ENCODE data around the gene C1RL. TPM values are rescaled to one million over a fixed set of nuclear protein-coding genes. Genes with fewer than 3 reads are reported as not detected.

The C1RL gene, protein sequence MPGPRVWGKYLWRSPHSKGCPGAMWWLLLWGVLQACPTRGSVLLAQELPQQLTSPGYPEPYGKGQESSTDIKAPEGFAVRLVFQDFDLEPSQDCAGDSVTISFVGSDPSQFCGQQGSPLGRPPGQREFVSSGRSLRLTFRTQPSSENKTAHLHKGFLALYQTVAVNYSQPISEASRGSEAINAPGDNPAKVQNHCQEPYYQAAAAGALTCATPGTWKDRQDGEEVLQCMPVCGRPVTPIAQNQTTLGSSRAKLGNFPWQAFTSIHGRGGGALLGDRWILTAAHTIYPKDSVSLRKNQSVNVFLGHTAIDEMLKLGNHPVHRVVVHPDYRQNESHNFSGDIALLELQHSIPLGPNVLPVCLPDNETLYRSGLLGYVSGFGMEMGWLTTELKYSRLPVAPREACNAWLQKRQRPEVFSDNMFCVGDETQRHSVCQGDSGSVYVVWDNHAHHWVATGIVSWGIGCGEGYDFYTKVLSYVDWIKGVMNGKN
- 16.3 and 18.2 TPM in 2 replicates for total RNA-seq (2014; rRNA removed; shearing (Covaris generic))

DNA sequence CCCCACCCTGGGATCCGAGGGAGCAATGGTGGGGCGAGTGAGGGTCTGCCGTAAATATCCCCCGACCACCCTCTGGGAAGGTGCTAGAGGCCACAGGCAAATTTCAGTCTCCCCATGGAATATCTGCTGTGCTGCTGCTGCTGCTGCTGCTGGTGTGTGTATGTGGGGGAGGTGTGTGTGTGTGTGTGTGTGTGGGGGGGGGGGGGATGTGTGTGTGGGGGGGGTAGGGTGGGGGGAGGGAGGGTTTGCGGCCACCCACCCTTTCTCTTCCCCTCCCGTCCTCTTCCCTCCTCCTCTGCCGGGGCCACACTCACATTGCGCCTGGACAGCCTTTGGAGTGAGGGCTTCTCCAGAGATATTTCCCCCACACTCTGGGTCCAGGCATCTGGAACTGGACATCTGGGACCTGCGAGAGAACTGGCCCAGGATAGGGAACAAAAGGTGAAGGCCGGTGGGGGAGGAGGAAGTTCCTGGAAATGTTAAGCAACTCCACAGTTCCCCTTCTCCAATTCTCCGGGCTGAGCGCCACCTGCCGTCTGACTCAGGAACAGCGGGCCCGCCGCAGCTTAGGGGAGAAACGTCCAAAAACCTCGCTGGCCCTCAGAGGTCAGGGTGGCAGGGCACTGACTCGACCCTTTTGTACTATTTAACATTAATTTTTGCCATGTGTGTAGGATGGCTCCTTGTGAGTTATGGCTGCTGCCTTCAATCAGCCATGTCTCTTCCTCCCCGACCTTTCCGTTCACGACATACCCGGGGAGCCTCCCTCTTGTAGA, at the start of gene C1RL:
Gene C1RL, minus strand, starts transcription at position 419 of the 776 bp plus-strand sequence. Its CDS starts 34 bp downstream, at position 385.
- peak within 1 kb of the TSS; percentile 64 for H3K4me3 ChIP-seq (ENCODE audit: insufficient read depth, low read depth, low read length)
- no peaks in the 10 kb centered on the region for H3K36me3 ChIP-seq (replicated peaks; ENCODE audit: control insufficient read depth, insufficient read depth, low read length)
- DNase-seq, result peak; percentile 89
- H3K27me3 ChIP-seq (ENCODE audit: control insufficient read depth, insufficient read depth, low read length), result no peaks in the 10 kb centered on the region; the same call in 1 of the 2 replicates

- Histone ChIP-seq H3K27me3 (ENCODE audit: control insufficient read depth, insufficient read depth, low read length) (no peaks in the 10 kb centered on the region), H3K36me3 (replicated peaks; ENCODE audit: control insufficient read depth, insufficient read depth, low read length) (no peaks in the 10 kb centered on the region; the same call in 1 of the 2 replicates), H3K4me3 (ENCODE audit: insufficient read depth, low read depth, low read length) (no peak overlapping the region)
- peak; percentile 42 for DNase-seq
Measured at GRCh38 chr12:7157391-7157790, 48.4 kb upstream of the C1RL start.

DNA sequence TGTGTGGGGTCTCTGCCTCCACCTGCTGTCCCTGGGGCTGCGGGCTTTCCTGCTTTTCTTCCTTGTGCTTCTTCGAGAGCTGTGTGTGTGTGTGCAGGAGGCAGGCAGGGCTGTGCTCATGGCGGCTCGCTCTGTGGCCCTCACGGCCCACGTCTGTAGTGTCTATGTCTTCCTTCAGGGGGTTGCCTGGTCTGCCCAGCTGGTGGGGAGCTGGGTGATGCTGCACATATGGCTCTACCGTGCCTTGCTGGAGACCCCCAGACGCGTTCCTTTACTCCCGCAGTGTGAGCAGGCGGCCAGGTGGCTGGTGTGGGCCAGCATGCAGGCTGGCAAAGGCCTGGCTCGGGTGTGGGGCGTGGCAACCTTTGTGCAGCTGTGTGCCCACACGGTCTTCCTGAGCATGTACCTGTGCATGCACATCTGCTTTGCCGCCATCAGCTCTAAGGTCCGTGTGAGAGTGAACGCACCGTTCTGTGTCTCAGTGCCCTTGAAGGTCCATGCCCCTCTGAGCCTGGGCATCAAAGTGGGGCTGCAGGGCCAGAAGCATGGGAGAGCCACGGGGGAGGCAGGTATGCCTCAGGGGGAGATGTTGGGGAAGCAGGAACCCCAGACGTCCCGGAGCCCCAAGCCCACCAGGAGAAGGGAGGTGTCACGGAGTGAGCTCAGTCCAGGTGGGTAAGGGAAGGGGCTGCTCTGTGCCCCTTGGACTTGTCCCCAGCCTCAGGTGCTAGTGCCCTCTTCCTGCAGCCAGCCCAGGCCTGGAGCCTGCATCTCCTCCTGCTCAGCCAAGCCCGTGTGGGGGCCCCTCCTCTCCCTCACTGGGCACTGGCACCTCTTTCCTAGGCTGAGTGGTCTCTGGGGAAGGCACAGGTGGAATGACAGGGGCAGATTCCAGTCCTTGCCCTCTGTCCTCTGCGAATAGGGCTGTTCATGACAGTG, 47.5 kb upstream of the C1RL start:
- Histone ChIP-seq H3K27me3 (ENCODE audit: control insufficient read depth, insufficient read depth, low read length) (no peaks in the 10 kb centered on the region), H3K4me3 (ENCODE audit: insufficient read depth, low read depth, low read length) (no peak overlapping the region), H3K36me3 (replicated peaks; ENCODE audit: control insufficient read depth, insufficient read depth, low read length) (no peaks in the 10 kb centered on the region; the same call in 1 of the 2 replicates)
- DNase-seq, result peak; percentile 33

- no peak for DNase-seq
- H3K27me3 ChIP-seq (ENCODE audit: control insufficient read depth, insufficient read depth, low read length), result no peaks in the 10 kb centered on the region
- no peaks in the 10 kb centered on the region; the same call in 1 of the 2 replicates for H3K36me3 ChIP-seq (replicated peaks; ENCODE audit: control insufficient read depth, insufficient read depth, low read length)
- no peak overlapping the region for H3K4me3 ChIP-seq (ENCODE audit: insufficient read depth, low read depth, low read length)
Measured at GRCh38 chr12:7155471-7156034, 46.5 kb upstream of the C1RL start.

- no peaks in the 10 kb centered on the region for H3K27me3 ChIP-seq (ENCODE audit: control insufficient read depth, insufficient read depth, low read length)
- no peaks in the 10 kb centered on the region; the same call in 1 of the 2 replicates for H3K36me3 ChIP-seq (replicated peaks; ENCODE audit: control insufficient read depth, insufficient read depth, low read length)
- H3K4me3 ChIP-seq (ENCODE audit: insufficient read depth, low read depth, low read length), result no peak overlapping the region
- peak; percentile 11 for DNase-seq
Measured at GRCh38 chr12:7154901-7155470, 46.0 kb upstream of the C1RL start.

GRCh38 chr12:7154042-7154441, 45.0 kb upstream of the C1RL start:
- H3K27me3 ChIP-seq (ENCODE audit: control insufficient read depth, insufficient read depth, low read length), result no peaks in the 10 kb centered on the region
- H3K36me3 ChIP-seq (replicated peaks; ENCODE audit: control insufficient read depth, insufficient read depth, low read length), result peaks cover 1% of the 10 kb centered on the region
- DNase-seq, result peak; percentile 8
- H3K4me3 ChIP-seq (ENCODE audit: insufficient read depth, low read depth, low read length), result no peak overlapping the region

GRCh38 chr12:7152818-7153217, 43.8 kb upstream of the C1RL start:
- Histone ChIP-seq H3K27me3 (ENCODE audit: control insufficient read depth, insufficient read depth, low read length) (no peaks in the 10 kb centered on the region), H3K4me3 (ENCODE audit: insufficient read depth, low read depth, low read length) (no peak overlapping the region), H3K36me3 (replicated peaks; ENCODE audit: control insufficient read depth, insufficient read depth, low read length) (peaks cover 2% of the 10 kb centered on the region)
- peak; percentile 13 for DNase-seq

GRCh38 chr12:7151532-7151931, 42.5 kb upstream of the C1RL start:
- Histone ChIP-seq H3K27me3 (ENCODE audit: control insufficient read depth, insufficient read depth, low read length) (no peaks in the 10 kb centered on the region), H3K4me3 (ENCODE audit: insufficient read depth, low read depth, low read length) (no peak overlapping the region), H3K36me3 (replicated peaks; ENCODE audit: control insufficient read depth, insufficient read depth, low read length) (peaks cover 2% of the 10 kb centered on the region)
- DNase-seq, result no peak

GRCh38 chr12:7150841-7151240, 41.8 kb upstream of the C1RL start:
- H3K36me3 ChIP-seq (replicated peaks; ENCODE audit: control insufficient read depth, insufficient read depth, low read length), result peaks cover 2% of the 10 kb centered on the region
- no peak overlapping the region for H3K4me3 ChIP-seq (ENCODE audit: insufficient read depth, low read depth, low read length)
- DNase-seq, result peak; percentile 10
- H3K27me3 ChIP-seq (ENCODE audit: control insufficient read depth, insufficient read depth, low read length), result no peaks in the 10 kb centered on the region

- H3K36me3 ChIP-seq (replicated peaks; ENCODE audit: control insufficient read depth, insufficient read depth, low read length), result peaks cover 2% of the 10 kb centered on the region
- no peak overlapping the region for H3K4me3 ChIP-seq (ENCODE audit: insufficient read depth, low read depth, low read length)
- no peaks in the 10 kb centered on the region for H3K27me3 ChIP-seq (ENCODE audit: control insufficient read depth, insufficient read depth, low read length)
- DNase-seq, result no peak
Measured at GRCh38 chr12:7150356-7150755, 41.3 kb upstream of the C1RL start.

DNA sequence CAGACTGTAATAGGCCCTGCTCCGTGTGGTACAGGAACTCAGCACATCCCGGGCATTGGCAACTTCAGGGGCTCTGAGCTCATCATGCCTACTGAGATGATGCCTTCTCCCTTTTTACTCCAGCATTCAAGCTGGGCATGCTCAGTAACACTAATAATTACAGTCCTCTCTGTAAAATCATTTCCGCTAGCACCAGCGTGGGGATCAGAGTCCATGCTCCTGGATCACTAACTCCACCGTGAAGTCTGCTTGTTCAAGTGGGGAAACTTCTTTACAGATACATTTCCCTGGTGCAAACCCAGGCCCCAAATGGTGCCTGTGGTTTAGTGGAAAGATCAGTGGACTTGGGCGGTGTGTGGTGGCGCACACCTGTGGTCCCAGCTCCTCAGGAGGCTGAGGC, 37.9 kb upstream of the C1RL start:
- Histone ChIP-seq H3K27me3 (ENCODE audit: control insufficient read depth, insufficient read depth, low read length) (no peaks in the 10 kb centered on the region), H3K36me3 (replicated peaks; ENCODE audit: control insufficient read depth, insufficient read depth, low read length) (peaks cover 5% of the 10 kb centered on the region), H3K4me3 (ENCODE audit: insufficient read depth, low read depth, low read length) (no peak overlapping the region)
- no peak for DNase-seq

DNA sequence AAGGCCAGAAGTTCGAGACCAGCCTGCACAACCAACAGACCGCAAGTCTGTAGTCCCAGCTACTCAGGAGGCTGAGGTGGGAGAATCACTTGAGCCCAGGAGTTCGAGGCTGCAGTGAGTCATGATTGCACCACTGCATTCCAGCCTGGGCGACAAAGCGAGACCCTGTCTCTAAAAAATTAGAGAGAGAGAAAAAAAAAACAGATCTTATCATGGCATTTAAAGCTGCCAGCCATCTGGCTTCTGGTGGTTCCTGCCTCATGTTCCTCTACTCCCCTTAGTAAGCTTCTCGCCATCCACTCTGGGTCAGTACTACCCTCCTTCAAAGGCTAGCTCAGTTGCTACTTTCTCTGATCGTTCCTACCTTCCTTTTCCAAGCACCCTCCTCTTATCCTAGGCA, 37.2 kb upstream of the C1RL start:
- Histone ChIP-seq H3K27me3 (ENCODE audit: control insufficient read depth, insufficient read depth, low read length) (no peaks in the 10 kb centered on the region), H3K4me3 (ENCODE audit: insufficient read depth, low read depth, low read length) (no peak overlapping the region), H3K36me3 (replicated peaks; ENCODE audit: control insufficient read depth, insufficient read depth, low read length) (peaks cover 5% of the 10 kb centered on the region)
- no peak for DNase-seq

DNA sequence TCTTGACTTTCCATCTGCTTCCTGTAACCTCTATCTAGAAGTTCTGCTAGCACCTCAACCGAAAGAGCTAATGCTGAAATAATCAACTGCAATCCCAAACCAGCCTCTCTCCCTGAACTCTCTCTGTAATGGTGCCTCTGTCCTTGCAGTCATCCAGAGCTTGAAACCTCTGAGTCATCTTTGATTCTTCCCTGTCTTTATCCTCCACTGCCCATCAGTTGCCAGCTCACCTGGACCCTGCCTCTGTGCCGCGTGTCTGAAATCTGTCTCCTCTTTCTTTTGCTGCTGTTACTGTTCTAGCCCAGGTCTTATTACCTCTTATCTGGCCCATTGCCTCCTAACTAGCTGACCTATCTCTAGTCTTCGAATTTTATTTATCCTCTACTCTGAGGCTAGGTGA, 36.7 kb upstream of the C1RL start:
- Histone ChIP-seq H3K36me3 (replicated peaks; ENCODE audit: control insufficient read depth, insufficient read depth, low read length) (peaks cover 5% of the 10 kb centered on the region), H3K27me3 (ENCODE audit: control insufficient read depth, insufficient read depth, low read length) (no peaks in the 10 kb centered on the region), H3K4me3 (ENCODE audit: insufficient read depth, low read depth, low read length) (no peak overlapping the region)
- DNase-seq, result no peak

Data from H7 (cell line).